ENCODE measurements around the gene IBTK. TPM values are rescaled to one million over a fixed set of nuclear protein-coding genes. Genes with fewer than 3 reads are reported as not detected.

The IBTK gene
- total and polyA plus RNA-seq, 2 of the 8 experiments (the other 6 are each of a cell fraction or from before 2014, with no cell fraction given), result 4.6 to 24.2 TPM

DNA sequence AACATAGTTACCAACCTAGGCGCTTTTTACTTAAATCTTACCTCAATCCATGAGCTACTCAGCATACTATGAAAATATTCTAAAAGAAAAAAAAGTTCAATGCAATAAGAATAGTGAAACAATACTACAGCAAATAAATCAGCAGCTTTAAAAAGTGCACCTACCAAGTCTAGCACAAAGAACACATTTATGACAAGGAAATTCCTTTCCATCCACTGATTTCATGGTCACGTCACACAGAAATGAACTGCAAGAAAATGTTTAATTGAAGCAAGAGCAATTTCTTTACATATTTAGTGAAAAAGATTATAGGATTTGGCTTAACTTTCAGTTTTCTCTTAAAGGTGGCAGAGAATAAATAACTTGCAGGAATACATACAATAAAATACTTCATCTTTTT is 36.2 kb downstream of the IBTK start (continued):
- TF ChIP-seq, protein P1, sequence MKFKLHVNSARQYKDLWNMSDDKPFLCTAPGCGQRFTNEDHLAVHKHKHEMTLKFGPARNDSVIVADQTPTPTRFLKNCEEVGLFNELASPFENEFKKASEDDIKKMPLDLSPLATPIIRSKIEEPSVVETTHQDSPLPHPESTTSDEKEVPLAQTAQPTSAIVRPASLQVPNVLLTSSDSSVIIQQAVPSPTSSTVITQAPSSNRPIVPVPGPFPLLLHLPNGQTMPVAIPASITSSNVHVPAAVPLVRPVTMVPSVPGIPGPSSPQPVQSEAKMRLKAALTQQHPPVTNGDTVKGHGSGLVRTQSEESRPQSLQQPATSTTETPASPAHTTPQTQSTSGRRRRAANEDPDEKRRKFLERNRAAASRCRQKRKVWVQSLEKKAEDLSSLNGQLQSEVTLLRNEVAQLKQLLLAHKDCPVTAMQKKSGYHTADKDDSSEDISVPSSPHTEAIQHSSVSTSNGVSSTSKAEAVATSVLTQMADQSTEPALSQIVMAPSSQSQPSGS (IDR thresholded peaks at IDR 0.05; ENCODE audit: low read length), result no peak
- TF ChIP-seq FOSL1 (IDR thresholded peaks at IDR 0.05; ENCODE audit: insufficient read depth, low read depth, low read length) (no peak), BRCA1 (IDR thresholded peaks at IDR 0.05; ENCODE audit: low read depth, low read length) (no peak), EZH2 (IDR thresholded peaks at IDR 0.05; ENCODE audit: low read depth, low read length, severe bottlenecking) (no peak)

All from H1 (cell line).